Lower lobe of right lung (tissue), 2 donors: Measurements from ENCODE around the gene SLC28A1. TPM values are rescaled to one million over a fixed set of nuclear protein-coding genes. Genes with fewer than 3 reads are reported as not detected.
A peak's percentile ranks its signal among the peaks of the same experiment; 100 is the strongest.

ENCODE experiments used
- ATAC-seq, 2 donors: fragments of 200-7000 bp; cut with Tn5 transposase; one replicate each; pipeline ENCODE4 v1.9.1; 2020 to 2022; ENCODE audit warnings: mild to moderate bottlenecking in 2 of 2, moderate library complexity in 2 of 2
- DNase-seq: peaks from one replicate; pipeline ENCODE4 v3.0.0-alpha.2; 2020
- H3K27ac ChIP-seq: fragments of 200-600 bp; one replicate; pipeline ENCODE4 v1.8.0; 2022
- H3K27me3 ChIP-seq: fragments of 200-600 bp; one replicate; pipeline ENCODE4 v1.8.0; 2022; ENCODE audit warnings: low read depth
- H3K36me3 ChIP-seq: fragments of 200-600 bp; one replicate; pipeline ENCODE4 v1.8.0; 2022; ENCODE audit warnings: mild to moderate bottlenecking
- H3K4me1 ChIP-seq: fragments of 200-600 bp; one replicate; pipeline ENCODE4 v1.8.0; 2022
- H3K4me3 ChIP-seq: fragments of 200-600 bp; one replicate; pipeline ENCODE4 v1.8.0; 2022; ENCODE audit warnings: mild to moderate bottlenecking
- H3K9me3 ChIP-seq: fragments of 200-600 bp; one replicate; pipeline ENCODE4 v1.8.0; 2022
- CTCF ChIP-seq: fragments of 200-600 bp; IDR thresholded peaks from one replicate; pipeline ENCODE4 v1.8.0; 2022; ENCODE audit warnings: antibody characterized with exemption, mild to moderate bottlenecking
- intact Hi-C: fragments of 100-400 bp; cut with DNase I; formaldehyde crosslinking; loops from one replicate; pipeline ENCODE4 v1.11.0; 2022
- total RNA-seq: library from RNA; stranded (reverse); fragmentation: NEBNext Ultra II Directional; extraction: Animal tissue kit (Norgen Biotek cat#: 25700); gene quantifications from one replicate; pipeline ENCODE4 v1.2.1, GENCODE V29; 2021
- donor health status: DM: no; HTN: yes; CAD: no; lungs with severe emphysema.

SLC28A1 gene
- total RNA-seq, 1 donor from 2014 or later: not detected

DNA sequence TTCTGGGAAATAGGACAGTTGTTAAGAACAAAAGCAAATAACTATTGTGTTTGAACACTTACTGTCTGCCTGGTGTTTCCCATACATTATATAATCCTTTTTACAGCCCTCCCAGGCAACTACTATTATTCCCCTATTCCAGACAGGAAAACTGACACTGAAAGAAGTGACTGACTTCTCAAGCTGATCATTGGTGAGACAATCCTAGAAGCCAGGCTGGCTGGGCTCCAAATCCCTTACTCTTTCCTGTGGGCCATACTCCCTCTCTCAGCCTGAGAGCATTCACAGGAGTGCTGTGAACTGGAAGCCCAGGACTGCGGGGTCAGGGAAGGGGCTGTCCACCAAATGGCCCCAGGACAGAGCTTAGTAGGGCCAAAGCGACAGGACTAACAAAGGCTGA is 58.0 kb downstream of the SLC28A1 start:
- Histone ChIP-seq H3K9me3 (no peaks in the 10 kb centered on the region), H3K4me1 (no peaks in the 10 kb centered on the region), H3K4me3 (no peak overlapping the region), H3K27me3 (no peaks in the 10 kb centered on the region), H3K27ac (no peak overlapping the region), H3K36me3 (no peaks in the 10 kb centered on the region)
- DNase-seq (no peak), ATAC-seq (no peak)
- no peak for TF ChIP-seq CTCF
- intact Hi-C loops: no loop called here

DNA sequence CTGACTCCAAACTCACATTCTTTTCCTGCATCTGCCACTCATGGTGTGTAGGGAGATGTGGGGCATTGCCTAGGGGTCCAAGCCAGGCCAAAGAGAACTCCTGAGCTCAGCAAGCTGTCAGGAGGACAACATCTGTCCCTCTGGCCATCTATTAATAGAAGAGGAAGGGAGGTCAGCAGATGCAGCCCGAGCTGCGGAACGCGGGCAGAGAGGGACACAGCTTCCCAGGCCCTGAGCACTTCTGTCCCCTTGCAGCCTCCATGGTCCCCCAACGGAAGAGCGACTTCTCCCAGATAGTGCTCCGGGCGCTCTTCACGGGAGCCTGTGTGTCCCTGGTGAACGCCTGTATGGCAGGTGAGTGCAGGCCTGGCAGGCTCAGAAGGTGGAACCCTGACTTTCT is 59.8 kb downstream of the SLC28A1 start:
- intact Hi-C loops: no loop called here
- ATAC-seq: no peak

DNA sequence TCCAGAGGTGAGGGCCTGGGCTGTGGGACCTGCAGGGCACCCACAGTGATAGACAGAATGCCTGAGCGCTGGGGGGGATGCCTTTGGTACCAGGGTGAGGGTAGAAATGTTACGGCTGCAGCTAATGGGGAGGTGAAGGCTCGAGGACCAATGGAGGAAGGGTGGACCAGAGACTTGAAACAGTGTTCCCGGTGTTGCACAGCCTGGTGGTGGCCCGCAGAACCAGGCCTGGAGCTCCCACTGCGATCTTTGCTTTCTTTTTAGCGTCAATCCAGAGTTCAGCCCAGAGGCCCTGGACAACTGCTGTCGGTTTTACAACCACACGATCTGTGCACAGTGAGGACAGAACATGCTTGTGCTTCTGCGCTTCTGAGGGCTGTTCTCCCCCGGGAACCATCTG is 60.4 kb downstream of the SLC28A1 start:
- no peak for TF ChIP-seq CTCF
- Histone ChIP-seq H3K9me3 (no peaks in the 10 kb centered on the region), H3K27ac (no peak overlapping the region), H3K36me3 (no peaks in the 10 kb centered on the region), H3K27me3 (no peaks in the 10 kb centered on the region), H3K4me1 (no peaks in the 10 kb centered on the region), H3K4me3 (no peak overlapping the region)
- intact Hi-C loops: no loop called here
- no peak for DNase-seq
- no peak for ATAC-seq

More for the DNA sequence above, 59.8 kb downstream of the SLC28A1 start:
- Histone ChIP-seq H3K9me3 (no peaks in the 10 kb centered on the region), H3K36me3 (no peaks in the 10 kb centered on the region), H3K4me1 (no peaks in the 10 kb centered on the region), H3K4me3 (no peak overlapping the region), H3K27me3 (no peaks in the 10 kb centered on the region), H3K27ac (no peak overlapping the region)
- no peak for DNase-seq
- TF ChIP-seq CTCF: no peak

DNA sequence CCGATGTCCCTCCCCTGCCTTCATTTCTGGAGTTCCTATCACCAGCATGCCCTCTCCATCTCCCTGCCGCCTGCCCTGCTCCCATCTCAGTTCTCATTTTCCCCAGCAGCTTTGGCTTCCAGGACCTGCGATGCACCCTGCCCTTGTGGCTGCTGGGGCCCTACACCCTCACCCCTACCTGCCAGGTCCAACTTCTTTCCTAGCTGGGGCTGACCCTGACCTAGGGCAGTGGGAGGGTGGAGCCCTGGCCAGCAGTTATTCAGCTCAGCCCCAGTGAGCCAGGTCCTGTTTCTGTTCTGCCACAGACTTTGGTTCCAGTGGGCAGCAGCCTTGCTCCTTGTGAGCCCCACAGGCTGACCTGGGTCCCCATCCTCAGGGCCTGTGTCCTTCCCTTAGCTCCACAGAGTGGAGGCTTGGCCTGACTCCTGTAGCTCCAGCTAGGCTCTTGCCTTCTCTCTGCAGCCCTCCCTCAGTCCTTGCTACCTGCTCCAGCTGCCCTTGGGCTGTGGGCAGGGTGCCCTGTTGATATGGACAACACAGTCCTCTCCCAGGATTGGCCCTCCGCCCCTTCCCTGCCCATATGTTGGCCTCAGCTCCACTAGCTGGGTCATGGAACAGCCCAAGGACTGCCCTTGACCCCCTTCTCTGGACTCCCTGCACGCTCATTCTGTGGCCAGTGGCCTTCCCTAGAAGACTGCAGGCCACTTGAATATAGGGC is 62.5 kb downstream of the SLC28A1 start:
- ATAC-seq (no peak), DNase-seq (no peak)
- H3K9me3 ChIP-seq: no peaks in the 10 kb centered on the region
- H3K27me3 ChIP-seq: no peaks in the 10 kb centered on the region
- intact Hi-C loops: no loop called here
- no peaks in the 10 kb centered on the region for H3K36me3 ChIP-seq
- no peaks in the 10 kb centered on the region for H3K4me1 ChIP-seq
- TF ChIP-seq CTCF: no peak
- no peak overlapping the region for H3K27ac ChIP-seq
- H3K4me3 ChIP-seq: no peak overlapping the region

GRCh38 chr15:84947947-84948830 is 63.7 kb downstream of the SLC28A1 start:
- no peaks in the 10 kb centered on the region for H3K9me3 ChIP-seq
- intact Hi-C loops: no loop called here
- no peak for DNase-seq
- H3K27ac ChIP-seq: no peak overlapping the region
- H3K4me1 ChIP-seq: no peaks in the 10 kb centered on the region
- no peak for TF ChIP-seq CTCF
- H3K27me3 ChIP-seq: no peaks in the 10 kb centered on the region
- peak in 1 of 2 donors; percentile 34 for ATAC-seq
- H3K4me3 ChIP-seq: no peak overlapping the region
- H3K36me3 ChIP-seq: no peaks in the 10 kb centered on the region
